ENCODE data around the gene DMBX1.

Gene DMBX1

GRCh38 chr1:46496505-46496904 is 6.9 kb downstream of the DMBX1 start:
- no peaks in the 10 kb centered on the region for H3K36me3 ChIP-seq (ENCODE audit: control insufficient read depth, low read length)
- H3K27ac ChIP-seq (ENCODE audit: low read depth, low read length): no peak overlapping the region
- H3K4me3 ChIP-seq (ENCODE audit: low read length): no peak overlapping the region
- TF ChIP-seq EZH2phosphoT487 (IDR thresholded peaks at IDR 0.05; ENCODE audit: borderline replicate concordance, low read length) (no peak), CTCF (IDR thresholded peaks at IDR 0.05; ENCODE audit: low read depth, low read length, poor library complexity, severe bottlenecking) (no peak)
- H3K27me3 ChIP-seq (ENCODE audit: control insufficient read depth, low read length): peaks cover 36% of the 10 kb centered on the region
- no peaks in the 10 kb centered on the region for H3K79me2 ChIP-seq (ENCODE audit: control insufficient read depth, low read length)
- no peak overlapping the region for H3K4me2 ChIP-seq (ENCODE audit: low read length)
- H3K9me3 ChIP-seq (ENCODE audit: control insufficient read depth, insufficient read depth, low read length): no peaks in the 10 kb centered on the region
- no peaks in the 10 kb centered on the region for H4K20me1 ChIP-seq (ENCODE audit: control insufficient read depth, insufficient read depth, low read depth, low read length)
- no peaks in the 10 kb centered on the region for H3K4me1 ChIP-seq (ENCODE audit: control insufficient read depth, low read length)
- no peaks in the 10 kb centered on the region for H3F3A ChIP-seq (ENCODE audit: control insufficient read depth, insufficient read depth)
- H3K9me2 ChIP-seq (replicated peaks; ENCODE audit: control insufficient read depth, low read length): no peaks in the 10 kb centered on the region

- H3K27ac ChIP-seq (ENCODE audit: low read depth, low read length): no peak overlapping the region
- no peaks in the 10 kb centered on the region for H3K9me2 ChIP-seq (replicated peaks; ENCODE audit: control insufficient read depth, low read length)
- no peak overlapping the region for H3K4me2 ChIP-seq (ENCODE audit: low read length)
- H3K36me3 ChIP-seq (ENCODE audit: control insufficient read depth, low read length): no peaks in the 10 kb centered on the region
- H3K27me3 ChIP-seq (ENCODE audit: control insufficient read depth, low read length): peaks cover 31% of the 10 kb centered on the region
- no peaks in the 10 kb centered on the region for H3K9me3 ChIP-seq (ENCODE audit: control insufficient read depth, insufficient read depth, low read length)
- TF ChIP-seq EZH2phosphoT487 (IDR thresholded peaks at IDR 0.05; ENCODE audit: borderline replicate concordance, low read length) (no peak), CTCF (IDR thresholded peaks at IDR 0.05; ENCODE audit: low read depth, low read length, poor library complexity, severe bottlenecking) (no peak)
- no peak overlapping the region for H3K4me3 ChIP-seq (ENCODE audit: low read length)
- no peaks in the 10 kb centered on the region for H3F3A ChIP-seq (ENCODE audit: control insufficient read depth, insufficient read depth)
- H3K4me1 ChIP-seq (ENCODE audit: control insufficient read depth, low read length): no peaks in the 10 kb centered on the region
- H4K20me1 ChIP-seq (ENCODE audit: control insufficient read depth, insufficient read depth, low read depth, low read length): no peaks in the 10 kb centered on the region
- no peaks in the 10 kb centered on the region for H3K79me2 ChIP-seq (ENCODE audit: control insufficient read depth, low read length)
Measured at GRCh38 chr1:46497020-46497419, 7.4 kb downstream of the DMBX1 start.

- Histone ChIP-seq H3K9me3 (ENCODE audit: control insufficient read depth, insufficient read depth, low read length) (no peaks in the 10 kb centered on the region), H3K79me2 (ENCODE audit: control insufficient read depth, low read length) (no peaks in the 10 kb centered on the region), H3F3A (ENCODE audit: control insufficient read depth, insufficient read depth) (no peaks in the 10 kb centered on the region), H3K4me2 (ENCODE audit: low read length) (no peak overlapping the region), H3K4me3 (ENCODE audit: low read length) (no peak overlapping the region), H3K36me3 (ENCODE audit: control insufficient read depth, low read length) (no peaks in the 10 kb centered on the region), H3K27ac (ENCODE audit: low read depth, low read length) (no peak overlapping the region), H4K20me1 (ENCODE audit: control insufficient read depth, insufficient read depth, low read depth, low read length) (no peaks in the 10 kb centered on the region), H3K9me2 (replicated peaks; ENCODE audit: control insufficient read depth, low read length) (no peaks in the 10 kb centered on the region), H3K4me1 (ENCODE audit: control insufficient read depth, low read length) (no peaks in the 10 kb centered on the region), H3K27me3 (ENCODE audit: control insufficient read depth, low read length) (peaks cover 24% of the 10 kb centered on the region)
- TF ChIP-seq CTCF (IDR thresholded peaks at IDR 0.05; ENCODE audit: low read depth, low read length, poor library complexity, severe bottlenecking) (no peak), EZH2phosphoT487 (IDR thresholded peaks at IDR 0.05; ENCODE audit: borderline replicate concordance, low read length) (no peak)
Measured at GRCh38 chr1:46497665-46498064, 8.0 kb downstream of the DMBX1 start.

GRCh38 chr1:46501528-46501927 is 11.9 kb downstream of the DMBX1 start:
- H4K20me1 ChIP-seq (ENCODE audit: control insufficient read depth, insufficient read depth, low read depth, low read length): no peaks in the 10 kb centered on the region
- TF ChIP-seq EZH2phosphoT487 (IDR thresholded peaks at IDR 0.05; ENCODE audit: borderline replicate concordance, low read length): no peak
- TF ChIP-seq CTCF (IDR thresholded peaks at IDR 0.05; ENCODE audit: low read depth, low read length, poor library complexity, severe bottlenecking): no peak
- no peaks in the 10 kb centered on the region for H3K9me3 ChIP-seq (ENCODE audit: control insufficient read depth, insufficient read depth, low read length)
- H3K27ac ChIP-seq (ENCODE audit: low read depth, low read length): no peak overlapping the region
- no peaks in the 10 kb centered on the region for H3F3A ChIP-seq (ENCODE audit: control insufficient read depth, insufficient read depth)
- H3K27me3 ChIP-seq (ENCODE audit: control insufficient read depth, low read length): peaks cover 7% of the 10 kb centered on the region
- no peaks in the 10 kb centered on the region for H3K9me2 ChIP-seq (replicated peaks; ENCODE audit: control insufficient read depth, low read length)
- no peaks in the 10 kb centered on the region for H3K36me3 ChIP-seq (ENCODE audit: control insufficient read depth, low read length)
- no peak overlapping the region for H3K4me2 ChIP-seq (ENCODE audit: low read length)
- H3K79me2 ChIP-seq (ENCODE audit: control insufficient read depth, low read length): no peaks in the 10 kb centered on the region
- H3K4me1 ChIP-seq (ENCODE audit: control insufficient read depth, low read length): no peaks in the 10 kb centered on the region
- no peak overlapping the region for H3K4me3 ChIP-seq (ENCODE audit: low read length)
